Activated naive CD4-positive, alpha-beta T cell treated with anti-CD3 and anti-CD28 coated beads, Interleukin-2, amount 50 U/mL, for 24 hours (primary cell): ENCODE measurements around the gene TTC12.

Experiments used
- H3K27ac Mint-ChIP-seq: one replicate; pipeline ENCODE4 v1.8.0; 2021; ENCODE audit warnings: mild to moderate bottlenecking, mixed read lengths
- H3K27me3 Mint-ChIP-seq: one replicate; pipeline ENCODE4 v1.8.0; 2021; ENCODE audit warnings: mixed read lengths
- H3K36me3 Mint-ChIP-seq: one replicate; pipeline ENCODE4 v1.8.0; 2021; ENCODE audit warnings: mixed read lengths
- H3K4me1 Mint-ChIP-seq: one replicate; pipeline ENCODE4 v1.8.0; 2021; ENCODE audit warnings: mixed read lengths
- H3K4me3 Mint-ChIP-seq: one replicate; pipeline ENCODE4 v1.8.0; 2021; ENCODE audit warnings: mild to moderate bottlenecking, mixed read lengths
- H3K9me3 Mint-ChIP-seq: one replicate; pipeline ENCODE4 v1.8.0; 2021; ENCODE audit warnings: mixed read lengths

The TTC12 gene

GRCh38 chr11:113314389-113315301 lies at the start of gene TTC12:
Gene TTC12 (plus strand): TSS chr11:113314583. CDS start chr11:113316258, 1,675 bp downstream.
- Mint-ChIP-seq H3K4me1 (peaks cover 53% of the 10 kb centered on the region), H3K36me3 (peaks cover 21% of the 10 kb centered on the region), H3K27ac (peak within 1 kb of the TSS; percentile 89), H3K4me3 (peak within 1 kb of the TSS; percentile 87), H3K9me3 (no peaks in the 10 kb centered on the region), H3K27me3 (no peaks in the 10 kb centered on the region)

DNA sequence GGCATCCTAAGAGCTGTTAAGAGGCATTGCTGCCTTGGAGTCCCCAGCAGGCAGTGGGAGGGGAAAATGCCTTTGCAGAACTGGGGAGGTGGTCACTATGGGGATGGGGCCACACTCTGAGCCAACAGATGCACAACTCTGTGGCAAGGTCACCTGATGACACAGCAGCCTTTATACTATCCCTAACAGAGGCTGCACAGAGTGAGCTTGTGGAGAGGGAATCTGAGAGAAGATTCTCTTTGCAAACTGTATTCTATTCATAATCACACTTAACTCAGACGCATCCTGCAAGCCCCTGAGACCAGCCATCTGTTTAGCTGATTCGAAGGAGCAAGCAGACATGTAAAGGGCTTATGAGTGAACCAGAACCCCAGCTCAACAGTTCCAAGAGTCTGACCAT lies 49.0 kb upstream of the TTC12 start:
- no peak overlapping the region for H3K27ac Mint-ChIP-seq
- H3K27me3 Mint-ChIP-seq = peaks cover 2% of the 10 kb centered on the region

GRCh38 chr11:113267493-113267892 lies 46.9 kb upstream of the TTC12 start:
- Mint-ChIP-seq H3K27me3 (peaks cover 2% of the 10 kb centered on the region), H3K9me3 (no peaks in the 10 kb centered on the region), H3K4me1 (no peaks in the 10 kb centered on the region), H3K4me3 (no peak overlapping the region), H3K36me3 (no peaks in the 10 kb centered on the region), H3K27ac (no peak overlapping the region)

More for the DNA sequence above, 49.0 kb upstream of the TTC12 start:
- H3K36me3 Mint-ChIP-seq = no peaks in the 10 kb centered on the region
- no peak overlapping the region for H3K4me3 Mint-ChIP-seq
- H3K4me1 Mint-ChIP-seq = no peaks in the 10 kb centered on the region
- no peaks in the 10 kb centered on the region for H3K9me3 Mint-ChIP-seq

DNA sequence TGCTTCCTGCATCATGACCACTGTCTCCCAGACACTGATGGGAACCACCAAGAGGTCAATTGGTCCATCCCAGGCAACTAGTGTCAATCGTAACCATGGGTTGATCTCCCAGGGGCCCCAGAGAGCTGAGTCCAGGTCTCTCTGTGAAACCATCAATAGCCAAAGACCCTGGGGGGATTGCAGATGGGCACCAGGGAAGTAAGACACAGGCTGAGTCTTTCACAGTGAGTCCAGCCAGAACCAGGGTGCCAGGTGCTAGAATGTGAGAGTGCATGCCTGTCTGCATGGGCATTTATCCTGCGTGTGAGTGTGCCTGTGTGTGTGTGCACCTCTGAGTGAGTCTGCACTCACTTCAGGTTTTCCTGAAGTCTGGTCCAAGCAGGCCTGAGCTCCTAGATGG lies 45.3 kb upstream of the TTC12 start:
- H3K4me3 Mint-ChIP-seq = no peak overlapping the region
- no peaks in the 10 kb centered on the region for H3K36me3 Mint-ChIP-seq
- H3K4me1 Mint-ChIP-seq = no peaks in the 10 kb centered on the region
- H3K27me3 Mint-ChIP-seq = peaks cover 2% of the 10 kb centered on the region
- H3K27ac Mint-ChIP-seq = no peak overlapping the region
- no peaks in the 10 kb centered on the region for H3K9me3 Mint-ChIP-seq

DNA sequence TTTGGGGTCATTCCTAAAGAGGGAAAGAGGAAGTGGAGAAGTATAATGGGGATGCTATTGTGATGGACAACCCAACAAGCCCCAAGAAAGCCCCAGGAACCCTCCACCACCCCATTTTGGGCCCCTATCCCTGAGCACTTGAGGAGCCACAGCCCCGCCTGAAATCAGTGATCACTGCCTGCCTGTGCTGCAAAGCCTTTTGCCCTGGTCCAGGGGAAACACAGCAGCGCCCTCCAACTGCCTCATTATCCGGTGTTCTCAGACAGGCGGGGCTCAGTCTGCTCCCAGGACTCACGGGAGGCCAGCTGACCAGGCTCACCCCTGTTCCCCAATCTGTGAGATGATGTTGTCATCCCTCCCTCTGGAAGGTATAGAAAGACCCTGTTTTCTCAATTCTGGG lies 44.7 kb upstream of the TTC12 start:
- no peaks in the 10 kb centered on the region for H3K4me1 Mint-ChIP-seq
- peaks cover 2% of the 10 kb centered on the region for H3K27me3 Mint-ChIP-seq
- H3K27ac Mint-ChIP-seq = no peak overlapping the region
- H3K36me3 Mint-ChIP-seq = no peaks in the 10 kb centered on the region
- no peak overlapping the region for H3K4me3 Mint-ChIP-seq
- no peaks in the 10 kb centered on the region for H3K9me3 Mint-ChIP-seq

DNA sequence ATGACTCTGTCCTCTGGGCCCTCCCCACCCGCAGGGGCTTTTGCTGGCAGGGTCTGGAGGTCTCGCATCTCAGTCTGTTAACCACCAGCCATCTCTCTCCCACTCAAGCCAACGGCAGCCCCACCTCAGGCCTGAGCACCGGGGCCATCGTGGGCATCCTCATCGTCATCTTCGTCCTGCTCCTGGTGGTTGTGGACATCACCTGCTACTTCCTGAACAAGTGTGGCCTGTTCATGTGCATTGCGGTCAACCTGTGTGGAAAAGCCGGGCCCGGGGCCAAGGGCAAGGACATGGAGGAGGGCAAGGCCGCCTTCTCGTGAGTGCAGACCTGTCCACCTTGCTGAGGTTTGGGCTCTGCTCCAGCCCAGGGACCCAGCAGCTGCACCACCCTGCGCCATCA lies 44.3 kb upstream of the TTC12 start:
- H3K4me3 Mint-ChIP-seq = no peak overlapping the region
- no peaks in the 10 kb centered on the region for H3K9me3 Mint-ChIP-seq
- H3K27ac Mint-ChIP-seq = no peak overlapping the region
- no peaks in the 10 kb centered on the region for H3K4me1 Mint-ChIP-seq
- H3K27me3 Mint-ChIP-seq = peaks cover 2% of the 10 kb centered on the region
- H3K36me3 Mint-ChIP-seq = no peaks in the 10 kb centered on the region

- Mint-ChIP-seq H3K4me3 (no peak overlapping the region), H3K9me3 (no peaks in the 10 kb centered on the region), H3K27ac (no peak overlapping the region), H3K36me3 (no peaks in the 10 kb centered on the region), H3K27me3 (no peaks in the 10 kb centered on the region), H3K4me1 (no peaks in the 10 kb centered on the region)
Observed at GRCh38 chr11:113271551-113272245, 42.7 kb upstream of the TTC12 start.

DNA sequence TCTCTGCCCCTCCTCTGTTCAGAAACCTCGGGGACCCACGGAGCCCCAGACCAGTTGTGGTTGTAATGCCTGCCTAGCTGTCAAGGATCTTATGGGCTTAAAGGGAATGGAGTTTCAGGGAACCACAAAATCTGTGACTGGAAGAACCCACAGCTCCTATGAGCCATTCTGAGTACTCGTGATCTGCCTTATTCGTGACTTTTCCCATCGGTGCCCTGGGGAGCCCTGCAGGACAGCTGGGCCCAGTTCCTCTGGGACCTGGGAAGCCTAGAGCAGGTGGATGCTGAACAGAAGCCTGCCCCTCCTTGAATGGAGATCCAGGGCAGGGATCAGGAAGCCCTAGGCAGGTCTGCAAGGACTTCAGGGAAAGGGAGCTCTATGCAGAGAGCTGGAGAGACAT lies 42.1 kb upstream of the TTC12 start:
- no peaks in the 10 kb centered on the region for H3K4me1 Mint-ChIP-seq
- no peak overlapping the region for H3K4me3 Mint-ChIP-seq
- no peaks in the 10 kb centered on the region for H3K9me3 Mint-ChIP-seq
- H3K36me3 Mint-ChIP-seq = no peaks in the 10 kb centered on the region
- no peak overlapping the region for H3K27ac Mint-ChIP-seq
- no peaks in the 10 kb centered on the region for H3K27me3 Mint-ChIP-seq

DNA sequence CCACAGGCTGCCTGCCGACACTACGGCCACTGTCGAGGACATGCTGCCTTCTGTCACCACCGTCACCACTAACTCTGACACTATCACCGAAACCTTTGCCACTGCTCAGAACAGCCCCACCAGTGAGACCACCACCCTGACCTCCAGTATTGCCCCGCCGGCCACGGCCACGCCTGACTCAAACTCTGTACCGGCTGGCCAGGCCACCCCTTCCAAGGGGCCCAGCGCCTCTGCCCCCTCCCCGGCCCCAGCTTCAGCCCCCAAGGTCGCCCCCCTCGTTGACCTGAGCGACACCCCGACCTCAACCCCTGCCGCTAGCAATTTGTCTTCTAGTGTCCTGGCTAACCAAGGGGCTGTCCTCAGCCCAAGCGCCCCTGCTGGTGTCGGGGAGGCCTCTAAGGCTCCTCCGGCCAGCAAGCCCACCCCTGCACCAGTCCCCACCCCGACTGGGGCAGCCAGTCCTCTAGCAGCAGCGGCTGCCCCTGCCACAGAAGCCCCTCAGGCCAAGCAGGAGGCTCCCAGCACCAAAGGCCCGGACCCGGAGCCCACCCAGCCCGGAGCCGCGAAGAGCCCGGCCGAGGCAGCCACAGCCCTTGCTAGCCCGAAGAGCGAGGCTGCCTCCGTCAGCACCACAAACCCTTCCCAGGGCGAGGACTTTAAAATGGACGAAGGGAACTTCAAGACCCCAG lies 41.3 kb upstream of the TTC12 start:
- Mint-ChIP-seq H3K36me3 (no peaks in the 10 kb centered on the region), H3K27ac (no peak overlapping the region), H3K4me1 (no peaks in the 10 kb centered on the region), H3K4me3 (no peak overlapping the region), H3K9me3 (no peaks in the 10 kb centered on the region), H3K27me3 (no peaks in the 10 kb centered on the region)

- Mint-ChIP-seq H3K27me3 (no peaks in the 10 kb centered on the region), H3K36me3 (no peaks in the 10 kb centered on the region), H3K9me3 (no peaks in the 10 kb centered on the region), H3K27ac (no peak overlapping the region), H3K4me3 (no peak overlapping the region), H3K4me1 (no peaks in the 10 kb centered on the region)
Observed at GRCh38 chr11:113273720-113274119, 40.7 kb upstream of the TTC12 start.

DNA sequence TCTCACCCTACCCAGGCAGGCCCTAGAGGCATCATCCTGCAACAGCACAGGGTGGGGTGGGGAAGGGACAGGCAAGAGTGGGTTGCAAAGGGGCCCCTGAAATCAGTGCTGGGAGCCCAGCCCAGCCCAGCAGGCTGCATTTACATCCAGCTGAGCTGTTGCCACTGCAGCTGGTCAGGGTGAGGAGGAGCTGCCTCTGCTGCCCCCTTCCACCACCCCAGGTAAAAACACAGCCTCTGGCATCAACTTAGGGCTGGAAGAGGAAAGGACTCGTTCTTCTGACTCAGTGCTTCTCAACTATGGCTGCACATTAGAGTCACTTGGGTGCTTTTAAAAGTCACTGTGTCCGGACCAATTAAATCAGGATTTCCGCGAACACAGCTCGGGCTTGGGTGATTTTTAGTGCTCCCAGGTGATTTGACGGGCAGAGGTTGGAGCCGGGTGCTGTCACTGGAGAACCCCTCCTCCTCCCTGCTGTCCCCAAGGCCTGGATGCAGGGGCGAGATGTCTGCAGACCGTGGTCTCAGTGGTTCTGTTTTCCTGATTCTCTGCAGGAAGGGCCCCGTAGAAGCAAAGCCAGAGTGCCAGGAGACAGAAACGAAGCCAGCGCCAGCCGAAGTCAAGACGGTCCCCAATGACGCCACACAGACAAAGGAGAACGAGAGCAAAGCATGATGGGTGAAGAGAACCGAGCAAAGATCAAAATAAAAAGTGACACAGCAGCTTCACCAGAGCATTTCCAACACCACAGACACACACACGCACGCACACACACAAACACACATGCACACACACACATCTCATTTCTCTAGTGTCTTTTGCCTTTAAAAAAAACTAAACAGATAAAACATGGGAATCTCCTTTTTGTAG lies 39.4 kb upstream of the TTC12 start:
- Mint-ChIP-seq H3K4me3 (no peak overlapping the region), H3K4me1 (no peaks in the 10 kb centered on the region), H3K27ac (no peak overlapping the region), H3K27me3 (no peaks in the 10 kb centered on the region), H3K9me3 (no peaks in the 10 kb centered on the region), H3K36me3 (no peaks in the 10 kb centered on the region)

- Mint-ChIP-seq H3K9me3 (no peaks in the 10 kb centered on the region), H3K4me3 (no peak overlapping the region), H3K27me3 (no peaks in the 10 kb centered on the region), H3K36me3 (no peaks in the 10 kb centered on the region), H3K27ac (no peak overlapping the region), H3K4me1 (no peaks in the 10 kb centered on the region)
Observed at GRCh38 chr11:113275602-113276001, 38.8 kb upstream of the TTC12 start.

DNA sequence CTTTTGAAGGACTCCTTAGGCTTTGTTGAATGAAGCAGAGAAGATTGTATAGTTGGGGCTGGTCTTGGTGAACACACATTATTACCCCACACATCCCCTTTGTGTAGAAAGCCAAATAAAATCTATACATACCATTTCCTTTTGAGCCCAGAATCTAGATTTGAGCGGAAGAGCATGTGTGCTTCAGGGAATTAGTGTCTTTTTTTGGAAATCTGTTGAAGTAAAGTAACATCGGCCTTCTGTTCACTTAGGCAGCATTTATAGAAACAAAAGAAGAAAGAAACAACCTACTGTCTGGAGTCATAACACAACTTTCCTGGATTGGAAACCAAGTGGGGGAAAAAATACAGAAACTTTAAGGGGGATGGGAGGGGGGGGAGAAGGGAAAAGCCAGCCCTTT lies 37.9 kb upstream of the TTC12 start:
- no peaks in the 10 kb centered on the region for H3K4me1 Mint-ChIP-seq
- H3K4me3 Mint-ChIP-seq = no peak overlapping the region
- no peak overlapping the region for H3K27ac Mint-ChIP-seq
- no peaks in the 10 kb centered on the region for H3K27me3 Mint-ChIP-seq
- no peaks in the 10 kb centered on the region for H3K9me3 Mint-ChIP-seq
- H3K36me3 Mint-ChIP-seq = no peaks in the 10 kb centered on the region

GRCh38 chr11:113277907-113278306 lies 36.5 kb upstream of the TTC12 start:
- Mint-ChIP-seq H3K4me1 (no peaks in the 10 kb centered on the region), H3K36me3 (no peaks in the 10 kb centered on the region), H3K27ac (no peak overlapping the region), H3K9me3 (no peaks in the 10 kb centered on the region), H3K27me3 (no peaks in the 10 kb centered on the region), H3K4me3 (no peak overlapping the region)

- H3K27me3 Mint-ChIP-seq = no peaks in the 10 kb centered on the region
Observed at GRCh38 chr11:113278481-113278880, 35.9 kb upstream of the TTC12 start.

More at GRCh38 chr11:113278481-113278880, 35.9 kb upstream of the TTC12 start:
- H3K4me3 Mint-ChIP-seq = no peak overlapping the region
- no peaks in the 10 kb centered on the region for H3K36me3 Mint-ChIP-seq
- H3K9me3 Mint-ChIP-seq = no peaks in the 10 kb centered on the region
- H3K27ac Mint-ChIP-seq = no peak overlapping the region
- H3K4me1 Mint-ChIP-seq = no peaks in the 10 kb centered on the region
